Measurements from ENCODE around the gene PBXIP1.

- TF ChIP-seq, protein P1, sequence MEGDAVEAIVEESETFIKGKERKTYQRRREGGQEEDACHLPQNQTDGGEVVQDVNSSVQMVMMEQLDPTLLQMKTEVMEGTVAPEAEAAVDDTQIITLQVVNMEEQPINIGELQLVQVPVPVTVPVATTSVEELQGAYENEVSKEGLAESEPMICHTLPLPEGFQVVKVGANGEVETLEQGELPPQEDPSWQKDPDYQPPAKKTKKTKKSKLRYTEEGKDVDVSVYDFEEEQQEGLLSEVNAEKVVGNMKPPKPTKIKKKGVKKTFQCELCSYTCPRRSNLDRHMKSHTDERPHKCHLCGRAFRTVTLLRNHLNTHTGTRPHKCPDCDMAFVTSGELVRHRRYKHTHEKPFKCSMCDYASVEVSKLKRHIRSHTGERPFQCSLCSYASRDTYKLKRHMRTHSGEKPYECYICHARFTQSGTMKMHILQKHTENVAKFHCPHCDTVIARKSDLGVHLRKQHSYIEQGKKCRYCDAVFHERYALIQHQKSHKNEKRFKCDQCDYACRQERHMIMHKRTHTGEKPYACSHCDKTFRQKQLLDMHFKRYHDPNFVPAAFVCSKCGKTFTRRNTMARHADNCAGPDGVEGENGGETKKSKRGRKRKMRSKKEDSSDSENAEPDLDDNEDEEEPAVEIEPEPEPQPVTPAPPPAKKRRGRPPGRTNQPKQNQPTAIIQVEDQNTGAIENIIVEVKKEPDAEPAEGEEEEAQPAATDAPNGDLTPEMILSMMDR (IDR thresholded peaks at IDR 0.05) = no peak
- no peak for TF ChIP-seq ZFX (IDR thresholded peaks at IDR 0.05; ENCODE audit: borderline replicate concordance)
Observed at GRCh38 chr1:154972517-154973343, 16.8 kb upstream of the PBXIP1 start.

All from 22Rv1 (cell line).